PC-3 (cell line): ENCODE data around the gene HMOX1.

Experiments
- EZH2 ChIP-seq: fragments of 300-600 bp; sonication (generic); IDR thresholded peaks from one replicate; pipeline ENCODE4 v1.6.1; 2017; ENCODE audit warnings: antibody characterized with exemption, mild to moderate bottlenecking, low read length; ENCODE audit not compliant: unreplicated experiment
- EZH2phosphoT487 ChIP-seq: fragments of 300-600 bp; sonication (generic); IDR thresholded peaks from 2 replicates; pipeline ENCODE4 v1.6.1; 2018; ENCODE audit warnings: mild to moderate bottlenecking, antibody characterized with exemption, low read length, borderline replicate concordance
- TF ChIP-seq, protein P1 (sequence below): fragments of 300-600 bp; sonication (generic); conservative IDR thresholded peaks from 2 replicates; pipeline ENCODE4 v1.5.1; 2017; ENCODE audit warnings: antibody characterized with exemption, low read depth, mild to moderate bottlenecking, low read length

DNA sequence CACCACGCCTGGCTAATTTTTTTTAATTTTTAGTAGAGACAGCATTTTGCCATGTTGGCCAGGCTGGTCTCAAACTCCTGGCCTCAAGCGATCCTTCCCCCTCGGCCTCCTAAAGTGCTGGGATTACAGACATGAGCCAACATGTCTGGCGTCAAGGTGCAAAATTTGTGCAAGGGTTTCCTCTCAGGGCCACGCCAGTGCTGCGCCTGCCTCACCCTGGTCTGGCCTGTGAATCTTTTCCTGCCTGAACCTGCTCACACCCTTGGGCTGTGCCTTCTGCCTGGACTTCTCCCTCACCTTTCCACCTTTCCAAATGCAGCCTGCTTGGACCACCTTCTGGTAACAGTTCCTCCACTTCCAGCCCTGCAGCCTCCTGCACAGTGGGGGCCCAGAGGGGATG is 62.4 kb downstream of the HMOX1 start:
- TF ChIP-seq, protein P1, sequence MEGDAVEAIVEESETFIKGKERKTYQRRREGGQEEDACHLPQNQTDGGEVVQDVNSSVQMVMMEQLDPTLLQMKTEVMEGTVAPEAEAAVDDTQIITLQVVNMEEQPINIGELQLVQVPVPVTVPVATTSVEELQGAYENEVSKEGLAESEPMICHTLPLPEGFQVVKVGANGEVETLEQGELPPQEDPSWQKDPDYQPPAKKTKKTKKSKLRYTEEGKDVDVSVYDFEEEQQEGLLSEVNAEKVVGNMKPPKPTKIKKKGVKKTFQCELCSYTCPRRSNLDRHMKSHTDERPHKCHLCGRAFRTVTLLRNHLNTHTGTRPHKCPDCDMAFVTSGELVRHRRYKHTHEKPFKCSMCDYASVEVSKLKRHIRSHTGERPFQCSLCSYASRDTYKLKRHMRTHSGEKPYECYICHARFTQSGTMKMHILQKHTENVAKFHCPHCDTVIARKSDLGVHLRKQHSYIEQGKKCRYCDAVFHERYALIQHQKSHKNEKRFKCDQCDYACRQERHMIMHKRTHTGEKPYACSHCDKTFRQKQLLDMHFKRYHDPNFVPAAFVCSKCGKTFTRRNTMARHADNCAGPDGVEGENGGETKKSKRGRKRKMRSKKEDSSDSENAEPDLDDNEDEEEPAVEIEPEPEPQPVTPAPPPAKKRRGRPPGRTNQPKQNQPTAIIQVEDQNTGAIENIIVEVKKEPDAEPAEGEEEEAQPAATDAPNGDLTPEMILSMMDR, result no peak
- TF ChIP-seq EZH2 (no peak), EZH2phosphoT487 (no peak)
